ENCODE data around the gene WNT7B. TPM values are rescaled to one million over a fixed set of nuclear protein-coding genes. Genes with fewer than 3 reads are reported as not detected.

The WNT7B gene
- total RNA-seq, 1 donor from 2014 or later = not detected

DNA sequence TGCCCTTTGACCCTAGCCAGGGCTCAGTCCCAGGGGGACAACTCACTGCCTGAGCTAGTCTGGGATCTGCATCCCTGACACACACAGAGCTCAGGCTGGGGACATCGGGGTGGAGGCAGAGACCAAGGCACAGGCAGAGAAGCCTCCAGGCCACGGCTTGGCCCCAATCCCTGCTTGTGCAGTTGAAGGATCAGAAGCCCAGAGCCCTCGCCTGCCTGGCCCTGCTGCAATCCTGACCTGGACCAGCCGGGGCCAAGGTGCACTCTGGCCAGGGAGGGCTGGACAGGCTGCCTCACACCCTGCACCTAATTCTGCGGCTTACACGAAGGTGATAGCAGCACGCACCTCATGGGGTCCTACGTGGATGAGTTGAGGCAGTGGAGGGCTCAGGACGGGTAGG is 34.6 kb downstream of the WNT7B start:
- intact Hi-C loops (cut with DNase I) = no loop called here
- H3K9me3 ChIP-seq = no peaks in the 10 kb centered on the region
- H3K36me3 ChIP-seq = no peaks in the 10 kb centered on the region
- no peaks in the 10 kb centered on the region for H3K4me1 ChIP-seq
- no peak overlapping the region for H3K4me3 ChIP-seq
- no peak overlapping the region for H3K27ac ChIP-seq
- no peaks in the 10 kb centered on the region for H3K27me3 ChIP-seq
- TF ChIP-seq, protein P1, sequence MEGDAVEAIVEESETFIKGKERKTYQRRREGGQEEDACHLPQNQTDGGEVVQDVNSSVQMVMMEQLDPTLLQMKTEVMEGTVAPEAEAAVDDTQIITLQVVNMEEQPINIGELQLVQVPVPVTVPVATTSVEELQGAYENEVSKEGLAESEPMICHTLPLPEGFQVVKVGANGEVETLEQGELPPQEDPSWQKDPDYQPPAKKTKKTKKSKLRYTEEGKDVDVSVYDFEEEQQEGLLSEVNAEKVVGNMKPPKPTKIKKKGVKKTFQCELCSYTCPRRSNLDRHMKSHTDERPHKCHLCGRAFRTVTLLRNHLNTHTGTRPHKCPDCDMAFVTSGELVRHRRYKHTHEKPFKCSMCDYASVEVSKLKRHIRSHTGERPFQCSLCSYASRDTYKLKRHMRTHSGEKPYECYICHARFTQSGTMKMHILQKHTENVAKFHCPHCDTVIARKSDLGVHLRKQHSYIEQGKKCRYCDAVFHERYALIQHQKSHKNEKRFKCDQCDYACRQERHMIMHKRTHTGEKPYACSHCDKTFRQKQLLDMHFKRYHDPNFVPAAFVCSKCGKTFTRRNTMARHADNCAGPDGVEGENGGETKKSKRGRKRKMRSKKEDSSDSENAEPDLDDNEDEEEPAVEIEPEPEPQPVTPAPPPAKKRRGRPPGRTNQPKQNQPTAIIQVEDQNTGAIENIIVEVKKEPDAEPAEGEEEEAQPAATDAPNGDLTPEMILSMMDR (IDR thresholded peaks at IDR 0.05) = no peak
- DNase-seq (ENCODE audit: low spot score in 2 of 2) = no peak

DNA sequence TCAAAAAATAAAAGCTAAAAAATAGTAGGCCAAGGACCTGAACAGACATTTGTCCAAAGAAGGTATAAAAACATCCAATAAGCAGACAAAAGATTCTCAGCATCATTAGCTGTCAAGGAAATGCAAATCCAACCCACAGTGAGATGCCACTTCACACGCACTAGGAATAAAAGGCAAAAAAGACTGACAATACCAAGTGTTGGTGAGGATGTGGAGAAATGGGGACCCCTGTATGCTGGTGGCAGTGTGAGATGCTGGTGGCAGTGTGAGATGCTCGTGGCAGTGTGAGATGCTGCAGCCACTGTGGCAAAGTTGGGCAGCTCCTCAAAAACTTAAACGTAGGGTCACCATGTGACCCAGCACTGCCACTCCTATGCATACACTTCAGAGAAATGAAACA is 38.0 kb downstream of the WNT7B start:
- H3K36me3 ChIP-seq = no peaks in the 10 kb centered on the region
- TF ChIP-seq, protein P1 (IDR thresholded peaks at IDR 0.05) = no peak
- DNase-seq (ENCODE audit: low spot score in 2 of 2) = no peak
- no peak overlapping the region for H3K4me3 ChIP-seq
- no peaks in the 10 kb centered on the region for H3K27me3 ChIP-seq
- peaks cover 3 to 4% of the 10 kb centered on the region in 2 donors for H3K4me1 ChIP-seq
- intact Hi-C loops (cut with DNase I) = no loop called here
- no peaks in the 10 kb centered on the region for H3K9me3 ChIP-seq
- H3K27ac ChIP-seq = no peak overlapping the region

DNA sequence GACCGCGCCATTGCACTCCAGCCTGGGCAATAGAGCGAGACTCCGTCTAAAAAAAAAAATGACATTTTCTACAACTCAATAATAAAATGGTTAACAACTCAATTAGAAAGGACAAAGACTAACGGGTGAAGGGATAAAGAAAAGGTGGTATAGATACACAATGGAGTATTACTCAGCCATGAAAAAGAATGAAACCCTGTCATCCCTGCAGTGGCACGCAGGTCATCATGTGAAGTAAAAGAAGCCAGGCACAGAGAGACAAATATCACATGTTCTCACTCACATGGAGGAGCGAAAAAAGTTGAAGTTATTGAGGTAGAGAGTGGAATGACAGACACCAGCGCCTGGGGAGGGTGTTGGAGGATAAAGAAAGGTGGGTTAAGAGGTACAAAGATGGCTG is 39.0 kb downstream of the WNT7B start:
- no peak for DNase-seq (ENCODE audit: low spot score in 2 of 2)
- H3K9me3 ChIP-seq = no peaks in the 10 kb centered on the region
- TF ChIP-seq, protein P1 (IDR thresholded peaks at IDR 0.05) = no peak
- no peak overlapping the region for H3K4me3 ChIP-seq
- H3K4me1 ChIP-seq = peaks cover 3 to 4% of the 10 kb centered on the region in 2 donors
- H3K27me3 ChIP-seq = no peaks in the 10 kb centered on the region
- no peaks in the 10 kb centered on the region for H3K36me3 ChIP-seq
- intact Hi-C loops (cut with DNase I) = no loop called here
- no peak overlapping the region for H3K27ac ChIP-seq

DNA sequence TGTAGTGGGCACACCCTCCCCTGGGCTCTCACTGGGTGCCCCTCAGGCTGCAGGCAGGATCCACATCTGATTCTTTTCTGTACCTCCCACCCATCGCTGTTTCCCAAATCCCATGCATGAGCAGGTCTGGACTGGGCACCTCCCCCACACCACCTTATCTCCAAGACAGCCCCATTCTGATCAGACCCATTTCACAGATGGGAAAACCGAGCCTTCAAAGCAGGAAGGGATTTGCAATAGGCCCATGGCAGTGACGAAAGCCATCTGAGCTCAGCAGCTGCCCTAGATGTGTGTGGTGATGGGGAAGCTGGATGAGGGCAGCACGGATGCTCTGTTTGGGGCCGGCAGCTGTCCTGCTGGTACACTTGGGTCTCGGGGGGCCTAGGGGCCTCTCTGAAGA is 41.4 kb downstream of the WNT7B start:
- H3K27ac ChIP-seq = no peak overlapping the region
- TF ChIP-seq, protein P1 (IDR thresholded peaks at IDR 0.05) = no peak
- H3K36me3 ChIP-seq = no peaks in the 10 kb centered on the region
- H3K9me3 ChIP-seq = no peaks in the 10 kb centered on the region
- no peaks in the 10 kb centered on the region for H3K27me3 ChIP-seq
- no peak for DNase-seq (ENCODE audit: low spot score in 2 of 2)
- intact Hi-C loops (cut with DNase I) = no loop called here
- peaks cover 3 to 4% of the 10 kb centered on the region in 2 donors for H3K4me1 ChIP-seq
- no peak overlapping the region for H3K4me3 ChIP-seq

DNA sequence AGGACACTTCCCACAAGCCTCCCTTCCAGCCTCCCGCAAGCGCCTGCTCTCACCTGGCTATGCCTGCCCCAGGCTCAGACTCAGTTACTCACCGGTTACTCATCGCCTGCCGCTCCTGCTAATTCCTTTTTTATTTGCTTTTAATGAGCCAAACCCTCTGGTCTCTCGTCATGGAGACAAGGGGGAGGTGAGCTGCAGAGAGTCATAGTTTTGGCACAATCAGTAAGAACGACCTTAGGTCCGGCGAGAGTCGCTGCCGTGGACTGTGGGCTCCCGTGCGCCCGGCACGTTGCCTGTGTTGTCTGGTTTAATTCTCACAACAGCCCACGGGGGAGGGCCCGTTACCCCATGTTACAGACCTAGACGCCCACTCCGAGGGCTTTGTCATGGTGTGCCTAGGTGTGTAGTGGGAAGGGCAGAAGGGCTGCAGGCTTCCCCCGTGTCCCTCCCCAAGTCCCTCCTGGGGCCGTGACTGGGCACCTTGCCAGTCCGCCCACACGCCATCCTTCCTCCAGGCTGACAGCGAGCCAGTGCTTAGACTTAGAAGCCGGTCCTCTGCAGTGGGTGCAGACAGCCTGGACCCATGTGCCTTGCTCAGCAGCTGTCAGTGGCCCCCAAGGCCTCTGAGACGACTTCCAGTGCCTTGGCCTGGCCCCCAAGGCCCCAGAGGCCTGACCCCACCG is 42.2 kb downstream of the WNT7B start:
- intact Hi-C loops (cut with DNase I) = no loop called here

More for the DNA sequence above, 42.2 kb downstream of the WNT7B start:
- no peak for DNase-seq (ENCODE audit: low spot score in 2 of 2)
- H3K36me3 ChIP-seq = no peaks in the 10 kb centered on the region
- H3K27me3 ChIP-seq = no peaks in the 10 kb centered on the region
- H3K4me3 ChIP-seq = peak overlapping the region in 1 of 2 donors; percentile 42
- H3K27ac ChIP-seq = no peak overlapping the region
- no peaks in the 10 kb centered on the region for H3K9me3 ChIP-seq
- TF ChIP-seq, protein P1 (IDR thresholded peaks at IDR 0.05) = no peak
- H3K4me1 ChIP-seq = peaks cover 3 to 4% of the 10 kb centered on the region in 2 donors
